H9 (cell line): Measurements from ENCODE around the gene MLKL. TPM values are rescaled to one million over a fixed set of nuclear protein-coding genes. Genes with fewer than 3 reads are reported as not detected.

Experiments
- DNase-seq: peaks from one replicate; pipeline ENCODE4 v3.0.0-alpha.2; 2017
- H2AFZ ChIP-seq: one replicate; pipeline ENCODE4 v1.6.1; 2013; ENCODE audit warnings: mild to moderate bottlenecking, low read length, control low read depth, moderate library complexity
- H2AK5ac ChIP-seq: 2 replicates; pipeline ENCODE4 v1.6.1; 2013; ENCODE audit warnings: low read length, control low read depth, mixed read lengths; ENCODE audit not compliant: insufficient read length
- H2BK120ac ChIP-seq: one replicate; pipeline ENCODE4 v1.6.1; 2013; ENCODE audit warnings: low read depth, mild to moderate bottlenecking, low read length, control low read depth, inconsistent platforms; ENCODE audit not compliant: poor library complexity, severe bottlenecking
- H2BK12ac ChIP-seq: 2 replicates; pipeline ENCODE4 v1.6.1; 2013; ENCODE audit warnings: low read length, control low read depth, mixed read lengths, low read depth; ENCODE audit not compliant: insufficient read length
- H2BK15ac ChIP-seq: 2 replicates; pipeline ENCODE4 v1.6.1; 2013; ENCODE audit warnings: low read depth, low read length, control low read depth
- H2BK20ac ChIP-seq: one replicate; pipeline ENCODE4 v1.6.1; 2013; ENCODE audit warnings: low read depth, mild to moderate bottlenecking, low read length, control low read depth, inconsistent platforms; ENCODE audit not compliant: poor library complexity, severe bottlenecking
- H2BK5ac ChIP-seq: 2 replicates; pipeline ENCODE4 v1.6.1; 2013; ENCODE audit warnings: low read length, control low read depth, mixed read lengths; ENCODE audit not compliant: insufficient read length
- H3K14ac ChIP-seq: 2 replicates; pipeline ENCODE4 v1.6.1; 2013; ENCODE audit warnings: low read length, control low read depth; ENCODE audit not compliant: insufficient read depth
- H3K18ac ChIP-seq: 2 replicates; pipeline ENCODE4 v1.6.1; 2013; ENCODE audit warnings: low read depth, mild to moderate bottlenecking, mixed read lengths, low read length, control low read depth; ENCODE audit not compliant: insufficient read length
- H3K23ac ChIP-seq: 2 replicates; pipeline ENCODE4 v1.6.1; 2013; ENCODE audit warnings: low read length, control low read depth, mixed read lengths, low read depth; ENCODE audit not compliant: insufficient read length
- H3K23me2 ChIP-seq: 2 replicates; pipeline ENCODE4 v1.6.1; 2013; ENCODE audit warnings: low read depth, mild to moderate bottlenecking, mixed read lengths, low read length, control low read depth; ENCODE audit not compliant: insufficient read length, poor library complexity, severe bottlenecking
- H3K27ac ChIP-seq: 2 replicates; pipeline ENCODE4 v1.5.1; 2013; ENCODE audit warnings: low read length, control low read depth, mixed read lengths, low read depth; ENCODE audit not compliant: insufficient read length
- H3K27me3 ChIP-seq: 2 replicates; pipeline ENCODE4 v1.6.1; 2013; ENCODE audit warnings: low read length, control low read depth, inconsistent platforms; ENCODE audit not compliant: insufficient read depth
- H3K4ac ChIP-seq: 2 replicates; pipeline ENCODE4 v1.6.1; 2013; ENCODE audit warnings: low read depth, mild to moderate bottlenecking, control low read depth, inconsistent platforms, low read length, moderate library complexity
- H3K4me1 ChIP-seq: 2 replicates; pipeline ENCODE4 v1.6.1; 2013; ENCODE audit warnings: low read length, control low read depth, inconsistent platforms; ENCODE audit not compliant: insufficient read depth
- H3K4me2 ChIP-seq: 2 replicates; pipeline ENCODE4 v1.6.1; 2013; ENCODE audit warnings: low read length, control low read depth, mixed read lengths; ENCODE audit not compliant: insufficient read length, insufficient read depth
- H3K56ac ChIP-seq: 2 replicates; pipeline ENCODE4 v1.6.1; 2013; ENCODE audit warnings: low read depth, mild to moderate bottlenecking, mixed read lengths, low read length, control low read depth; ENCODE audit not compliant: insufficient read length
- H3K79me1 ChIP-seq: 2 replicates; pipeline ENCODE4 v1.6.1; 2013; ENCODE audit warnings: low read depth, mild to moderate bottlenecking, moderate library complexity, low read length, control low read depth, inconsistent platforms; ENCODE audit not compliant: insufficient read depth, poor library complexity, severe bottlenecking
- H3K79me2 ChIP-seq: 2 replicates; pipeline ENCODE4 v1.6.1; 2013; ENCODE audit warnings: low read length, control low read depth, inconsistent platforms; ENCODE audit not compliant: insufficient read depth
- H3K9ac ChIP-seq: 2 replicates; pipeline ENCODE4 v1.6.1; 2013; ENCODE audit warnings: low read length, control low read depth, mixed read lengths; ENCODE audit not compliant: insufficient read length; ENCODE audit errors: extremely low read depth
- H3K9me3 ChIP-seq: one replicate; pipeline ENCODE4 v1.6.1; 2013; ENCODE audit warnings: low read depth, low read length, inconsistent platforms; ENCODE audit not compliant: control insufficient read depth
- H3T11ph ChIP-seq: one replicate; pipeline ENCODE4 v1.6.1; 2013; ENCODE audit warnings: mild to moderate bottlenecking, low read length, control low read depth, inconsistent platforms
- H4K20me1 ChIP-seq: one replicate; pipeline ENCODE4 v1.6.1; 2013; ENCODE audit not compliant: control insufficient read depth, insufficient read length, insufficient read depth
- H4K5ac ChIP-seq: 2 replicates; pipeline ENCODE4 v1.6.1; 2013; ENCODE audit warnings: low read depth, mild to moderate bottlenecking, mixed read lengths, low read length, control low read depth; ENCODE audit not compliant: insufficient read length
- H4K8ac ChIP-seq: replicated peaks from 2 replicates; pipeline ENCODE4 v1.6.1; 2013; ENCODE audit warnings: low read length, control low read depth, mixed read lengths, low read depth; ENCODE audit not compliant: insufficient read length
- H4K91ac ChIP-seq: 2 replicates; pipeline ENCODE4 v1.6.1; 2013; ENCODE audit warnings: low read depth, mild to moderate bottlenecking, moderate library complexity, mixed read lengths, low read length, control low read depth; ENCODE audit not compliant: insufficient read length
- H3K27ac Mint-ChIP-seq, 3 experiments: 2 replicates in 2 of 3; 3 replicates in 1 of 3; pipeline ENCODE4 v1.8.0; 2020 to 2021; ENCODE audit warnings: mixed read lengths in 3 of 3, mild to moderate bottlenecking in 1 of 3, moderate library complexity in 1 of 3
- H3K27me3 Mint-ChIP-seq: 2 replicates; pipeline ENCODE4 v1.8.0; 2021; ENCODE audit warnings: low read depth, mild to moderate bottlenecking, moderate library complexity, mixed read lengths
- H3K36me3 Mint-ChIP-seq, 3 experiments: 2 replicates in 2 of 3; 3 replicates in 1 of 3; pipeline ENCODE4 v1.8.0; 2020 to 2021; ENCODE audit warnings: low read depth in 3 of 3, mixed read lengths in 3 of 3; ENCODE audit not compliant: insufficient read depth in 1 of 3
- H3K4me1 Mint-ChIP-seq, 2 experiments: 2 replicates each; pipeline ENCODE4 v1.8.0; 2020; ENCODE audit warnings: mixed read lengths in 2 of 2
- H3K4me3 Mint-ChIP-seq, 2 experiments: 2 replicates in 1 of 2; 3 replicates in 1 of 2; pipeline ENCODE4 v1.8.0; 2020 to 2021; ENCODE audit warnings: mild to moderate bottlenecking in 2 of 2, mixed read lengths in 2 of 2, moderate library complexity in 1 of 2
- H3K9me3 Mint-ChIP-seq, 2 experiments: 2 replicates in 1 of 2; 3 replicates in 1 of 2; pipeline ENCODE4 v1.8.0; 2020; ENCODE audit warnings: mild to moderate bottlenecking in 2 of 2, mixed read lengths in 2 of 2, moderate library complexity in 1 of 2
- WGBS: extraction: QIAGEN DNeasy Blood & Tissue Kit; methylation state at CpG from one replicate; pipeline ENCODE4 v1.1.7; 2013; ENCODE audit warnings: missing lambda C conversion rate, low lambda C conversion rate, mixed read lengths; ENCODE audit not compliant: insufficient read length; ENCODE audit errors: extremely low coverage; 5-methylcytosine and 5-hydroxymethylcytosine counted together
- total RNA-seq: library from RNA; stranded (reverse); gene quantifications from 2 replicates; pipeline ENCODE4 v1.2.1, GENCODE V29; 2021
- TF ChIP-seq, protein P1 (sequence below): fragments of 200-600 bp; sonication (generic); conservative IDR thresholded peaks from 3 replicates; pipeline ENCODE4 v1.8.0; 2021; ENCODE audit warnings: antibody characterized with exemption, mild to moderate bottlenecking

Gene MLKL
- total RNA-seq, 1 experiment from 2014 or later: 0.37 TPM

DNA sequence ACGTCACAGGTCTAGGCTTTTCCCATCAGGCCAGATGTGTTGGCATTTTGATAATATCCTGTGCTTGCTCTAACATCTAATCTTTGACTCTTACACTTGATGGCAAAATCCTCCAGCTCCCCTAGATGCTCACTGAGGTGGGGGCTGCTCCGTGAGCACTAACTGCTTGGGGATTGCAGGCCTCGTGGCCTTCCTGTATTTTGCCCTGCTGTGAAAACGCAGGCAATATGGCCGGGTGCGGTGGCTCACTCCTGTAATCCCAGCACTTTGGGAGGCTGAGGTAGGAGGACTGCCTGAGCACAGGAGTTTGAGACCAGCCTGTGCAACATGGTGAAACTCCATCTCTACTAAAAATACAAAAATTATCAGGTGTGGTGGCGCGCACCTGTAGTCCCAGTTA is 9.7 kb upstream of the MLKL start:
- Mint-ChIP-seq H3K9me3 (no peaks in the 10 kb centered on the region), H3K36me3 (no peaks in the 10 kb centered on the region; a peak in 1 of 7 replicates), H3K4me1 (peaks cover 2 to 12% of the 10 kb centered on the region in 2 experiments), H3K4me3 (no peak overlapping the region), H3K27ac (no peak overlapping the region), H3K27me3 (peaks cover 8% of the 10 kb centered on the region)
- H4K20me1 ChIP-seq: no peaks in the 10 kb centered on the region
- no peaks in the 10 kb centered on the region for H3K23me2 ChIP-seq
- no peak overlapping the region for H3K27ac ChIP-seq
- DNase-seq: no peak
- TF ChIP-seq, protein P1, sequence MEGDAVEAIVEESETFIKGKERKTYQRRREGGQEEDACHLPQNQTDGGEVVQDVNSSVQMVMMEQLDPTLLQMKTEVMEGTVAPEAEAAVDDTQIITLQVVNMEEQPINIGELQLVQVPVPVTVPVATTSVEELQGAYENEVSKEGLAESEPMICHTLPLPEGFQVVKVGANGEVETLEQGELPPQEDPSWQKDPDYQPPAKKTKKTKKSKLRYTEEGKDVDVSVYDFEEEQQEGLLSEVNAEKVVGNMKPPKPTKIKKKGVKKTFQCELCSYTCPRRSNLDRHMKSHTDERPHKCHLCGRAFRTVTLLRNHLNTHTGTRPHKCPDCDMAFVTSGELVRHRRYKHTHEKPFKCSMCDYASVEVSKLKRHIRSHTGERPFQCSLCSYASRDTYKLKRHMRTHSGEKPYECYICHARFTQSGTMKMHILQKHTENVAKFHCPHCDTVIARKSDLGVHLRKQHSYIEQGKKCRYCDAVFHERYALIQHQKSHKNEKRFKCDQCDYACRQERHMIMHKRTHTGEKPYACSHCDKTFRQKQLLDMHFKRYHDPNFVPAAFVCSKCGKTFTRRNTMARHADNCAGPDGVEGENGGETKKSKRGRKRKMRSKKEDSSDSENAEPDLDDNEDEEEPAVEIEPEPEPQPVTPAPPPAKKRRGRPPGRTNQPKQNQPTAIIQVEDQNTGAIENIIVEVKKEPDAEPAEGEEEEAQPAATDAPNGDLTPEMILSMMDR: no peak
- no peak overlapping the region for H4K5ac ChIP-seq
- no peak overlapping the region for H3K4ac ChIP-seq
- no peak overlapping the region for H3K23ac ChIP-seq
- H3K56ac ChIP-seq: no peak overlapping the region
- no peak overlapping the region for H3K18ac ChIP-seq
- no peak overlapping the region for H2BK5ac ChIP-seq
- H2BK15ac ChIP-seq: no peak overlapping the region
- H2BK120ac ChIP-seq: no peak overlapping the region
- WGBS: no CpG with 5 or more reads among the region's 8 CpGs
- no peaks in the 10 kb centered on the region for H3K4me1 ChIP-seq
- no peaks in the 10 kb centered on the region for H3K9me3 ChIP-seq
- H4K8ac ChIP-seq: no peak overlapping the region
- H3K4me2 ChIP-seq: no peak overlapping the region
- H2BK12ac ChIP-seq: no peak overlapping the region
- H2AFZ ChIP-seq: no peak overlapping the region
- H3K79me2 ChIP-seq: no peaks in the 10 kb centered on the region
- no peak overlapping the region for H4K91ac ChIP-seq
- no peak overlapping the region for H3K14ac ChIP-seq
- no peak overlapping the region for H3K9ac ChIP-seq
- no peak overlapping the region for H2AK5ac ChIP-seq
- H3T11ph ChIP-seq: no peak overlapping the region
- H3K27me3 ChIP-seq: no peaks in the 10 kb centered on the region
- H2BK20ac ChIP-seq: no peak overlapping the region
- no peaks in the 10 kb centered on the region for H3K79me1 ChIP-seq
